ENCODE data around the gene WHAMM. TPM values are rescaled to one million over a fixed set of nuclear protein-coding genes. Genes with fewer than 3 reads are reported as not detected.

The WHAMM gene
- total RNA-seq, 4 donors from 2014 or later = 8.8 to 12.2 (median 11.8) TPM

GRCh38 chr15:82840166-82840565, 30.7 kb downstream of the WHAMM start:
- Histone ChIP-seq H3K4me3 (replicated peaks in 1 of 3) (no peak overlapping the region), H3K4me1 (no peaks in the 10 kb centered on the region), H3K36me3 (peaks cover 17 to 21% of the 10 kb centered on the region in 2 donors), H3K9me3 (no peaks in the 10 kb centered on the region), H3K27ac (no peak overlapping the region), H3K27me3 (no peaks in the 10 kb centered on the region)
- intact Hi-C loops (cut with DNase I) = no loop called here
- no peak for TF ChIP-seq POLR2A (IDR thresholded peaks at IDR 0.05)
- TF ChIP-seq, protein P1, sequence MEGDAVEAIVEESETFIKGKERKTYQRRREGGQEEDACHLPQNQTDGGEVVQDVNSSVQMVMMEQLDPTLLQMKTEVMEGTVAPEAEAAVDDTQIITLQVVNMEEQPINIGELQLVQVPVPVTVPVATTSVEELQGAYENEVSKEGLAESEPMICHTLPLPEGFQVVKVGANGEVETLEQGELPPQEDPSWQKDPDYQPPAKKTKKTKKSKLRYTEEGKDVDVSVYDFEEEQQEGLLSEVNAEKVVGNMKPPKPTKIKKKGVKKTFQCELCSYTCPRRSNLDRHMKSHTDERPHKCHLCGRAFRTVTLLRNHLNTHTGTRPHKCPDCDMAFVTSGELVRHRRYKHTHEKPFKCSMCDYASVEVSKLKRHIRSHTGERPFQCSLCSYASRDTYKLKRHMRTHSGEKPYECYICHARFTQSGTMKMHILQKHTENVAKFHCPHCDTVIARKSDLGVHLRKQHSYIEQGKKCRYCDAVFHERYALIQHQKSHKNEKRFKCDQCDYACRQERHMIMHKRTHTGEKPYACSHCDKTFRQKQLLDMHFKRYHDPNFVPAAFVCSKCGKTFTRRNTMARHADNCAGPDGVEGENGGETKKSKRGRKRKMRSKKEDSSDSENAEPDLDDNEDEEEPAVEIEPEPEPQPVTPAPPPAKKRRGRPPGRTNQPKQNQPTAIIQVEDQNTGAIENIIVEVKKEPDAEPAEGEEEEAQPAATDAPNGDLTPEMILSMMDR (IDR thresholded peaks at IDR 0.05) = no peak
- WGBS, 2 donors = 94 to 98% methylated on average over 4 of the region's 4 CpGs
- no peak for DNase-seq

DNA sequence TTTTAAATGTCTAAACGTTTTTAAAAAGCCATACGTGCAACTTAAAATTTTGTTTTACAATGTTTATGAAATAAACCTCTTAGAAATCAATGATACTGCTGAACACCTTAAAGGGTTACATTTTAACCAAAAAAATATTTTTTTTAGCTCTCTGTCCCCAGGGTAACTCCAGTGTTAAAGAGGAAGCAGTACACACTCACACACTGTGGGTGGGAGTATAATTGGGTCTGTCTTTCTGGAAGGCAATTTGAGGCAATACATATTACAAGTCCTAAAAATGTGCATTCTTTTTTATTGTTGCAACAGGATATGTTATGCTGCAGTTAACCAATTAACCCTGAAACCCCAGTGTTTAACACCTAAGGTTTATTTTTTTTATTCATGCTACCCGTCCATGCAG, 34.1 kb downstream of the WHAMM start:
- Histone ChIP-seq H3K4me1 (no peaks in the 10 kb centered on the region), H3K4me3 (replicated peaks in 1 of 3) (no peak overlapping the region), H3K27ac (no peak overlapping the region), H3K9me3 (no peaks in the 10 kb centered on the region), H3K36me3 (no peaks in the 10 kb centered on the region), H3K27me3 (no peaks in the 10 kb centered on the region)
- WGBS, 2 donors = 93% methylated on average over 3 of the region's 3 CpGs
- no peak for DNase-seq
- intact Hi-C loops (cut with DNase I) = no loop called here
- TF ChIP-seq, protein P1 (IDR thresholded peaks at IDR 0.05) = no peak
- no peak for TF ChIP-seq POLR2A (IDR thresholded peaks at IDR 0.05)

DNA sequence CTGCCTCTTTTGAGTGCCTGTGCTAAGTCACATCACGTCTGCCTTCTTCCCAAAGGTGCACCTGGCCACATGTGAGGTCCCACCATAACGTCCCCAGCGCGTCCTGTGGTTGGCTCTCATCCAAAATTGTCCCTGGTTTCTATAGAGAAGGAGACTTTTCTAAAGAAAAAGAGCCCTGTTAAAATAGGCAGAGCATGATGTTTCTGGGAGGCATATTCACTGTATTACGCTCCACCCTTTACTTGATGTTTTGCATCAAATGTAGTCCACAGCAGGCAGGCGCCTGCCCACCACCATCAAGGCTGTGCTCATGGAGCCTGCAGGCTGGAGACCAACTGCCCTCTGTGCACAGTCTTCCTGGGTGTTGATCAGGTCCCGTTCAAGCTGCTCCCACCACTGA, 36.3 kb downstream of the WHAMM start:
- peaks cover 0 to 12% of the 10 kb centered on the region in 2 donors for H3K4me1 ChIP-seq
- H3K27me3 ChIP-seq = no peaks in the 10 kb centered on the region
- 70 to 84% methylated on average over 7 of the region's 7 CpGs for WGBS, 2 donors
- TF ChIP-seq, protein P1 (IDR thresholded peaks at IDR 0.05) = no peak
- no peak for TF ChIP-seq POLR2A (IDR thresholded peaks at IDR 0.05)
- DNase-seq = no peak
- intact Hi-C loops (cut with DNase I) = no loop called here
- no peaks in the 10 kb centered on the region for H3K9me3 ChIP-seq
- H3K27ac ChIP-seq = no peak overlapping the region
- H3K4me3 ChIP-seq (replicated peaks in 1 of 3) = no peak overlapping the region
- no peaks in the 10 kb centered on the region for H3K36me3 ChIP-seq

- intact Hi-C loops (cut with DNase I) = no loop called here
- WGBS, 2 donors = 91 to 95% methylated on average over 4 of the region's 4 CpGs
- Histone ChIP-seq H3K9me3 (no peaks in the 10 kb centered on the region), H3K27me3 (no peaks in the 10 kb centered on the region), H3K27ac (no peak overlapping the region), H3K4me3 (replicated peaks in 1 of 3) (no peak overlapping the region), H3K36me3 (peaks cover 0 to 4% of the 10 kb centered on the region in 2 donors), H3K4me1 (peaks cover 0 to 12% of the 10 kb centered on the region in 2 donors)
- no peak for DNase-seq
- no peak for TF ChIP-seq POLR2A (IDR thresholded peaks at IDR 0.05)
- TF ChIP-seq, protein P1 (IDR thresholded peaks at IDR 0.05) = no peak
Observed at GRCh38 chr15:82846621-82847020, 37.2 kb downstream of the WHAMM start.

DNA sequence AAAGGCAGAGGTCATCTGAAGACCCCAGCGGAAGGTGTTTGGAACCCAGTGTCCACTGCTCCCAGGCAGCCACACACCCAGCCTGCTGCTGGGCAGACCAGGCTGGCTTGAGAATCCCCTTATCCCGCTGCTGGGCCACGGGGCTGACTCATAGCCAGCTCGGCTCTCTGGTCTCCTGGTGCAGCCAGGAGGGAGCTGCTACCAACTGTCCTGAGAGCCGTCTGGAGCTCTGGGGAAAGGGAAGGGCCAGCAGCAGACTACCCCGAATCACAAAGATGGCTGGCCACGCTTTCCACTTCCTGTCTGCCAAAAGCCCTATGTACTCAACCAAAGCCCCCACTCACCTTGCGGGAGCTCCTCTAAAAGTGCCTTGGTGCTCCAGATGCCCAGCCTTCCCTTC, 38.3 kb downstream of the WHAMM start:
- H3K4me1 ChIP-seq = peaks cover 0 to 12% of the 10 kb centered on the region in 2 donors
- H3K9me3 ChIP-seq = no peaks in the 10 kb centered on the region
- TF ChIP-seq POLR2A (IDR thresholded peaks at IDR 0.05) = no peak
- TF ChIP-seq, protein P1 (IDR thresholded peaks at IDR 0.05) = no peak
- no peak for DNase-seq
- no peaks in the 10 kb centered on the region for H3K27me3 ChIP-seq
- peaks cover 0 to 4% of the 10 kb centered on the region in 2 donors for H3K36me3 ChIP-seq
- H3K4me3 ChIP-seq (replicated peaks in 1 of 3) = no peak overlapping the region
- H3K27ac ChIP-seq = no peak overlapping the region
- intact Hi-C loops (cut with DNase I) = no loop called here
- WGBS, 2 donors = 80 to 86% methylated on average over 4 to 5 of the region's 8 CpGs
